Epithelial cell of prostate (primary cell): ENCODE data around the gene DOK4.
A peak's percentile ranks its signal among the peaks of the same experiment; 100 is the strongest.
"Not testable (repeated sequence)": the region's sequence is repeated elsewhere in the genome, so short reads cannot be mapped to it uniquely, and the experiment has no call there.

Experiments
- DNase-seq: peaks from one replicate; pipeline ENCODE4 v3.0.0-alpha.2; 2011; ENCODE audit warnings: low read depth, low spot score
- H3K27ac ChIP-seq: fragments of 450-650 bp; 2 replicates; pipeline ENCODE4 v1.5.1; 2017; ENCODE audit warnings: mild to moderate bottlenecking

Gene DOK4

DNA sequence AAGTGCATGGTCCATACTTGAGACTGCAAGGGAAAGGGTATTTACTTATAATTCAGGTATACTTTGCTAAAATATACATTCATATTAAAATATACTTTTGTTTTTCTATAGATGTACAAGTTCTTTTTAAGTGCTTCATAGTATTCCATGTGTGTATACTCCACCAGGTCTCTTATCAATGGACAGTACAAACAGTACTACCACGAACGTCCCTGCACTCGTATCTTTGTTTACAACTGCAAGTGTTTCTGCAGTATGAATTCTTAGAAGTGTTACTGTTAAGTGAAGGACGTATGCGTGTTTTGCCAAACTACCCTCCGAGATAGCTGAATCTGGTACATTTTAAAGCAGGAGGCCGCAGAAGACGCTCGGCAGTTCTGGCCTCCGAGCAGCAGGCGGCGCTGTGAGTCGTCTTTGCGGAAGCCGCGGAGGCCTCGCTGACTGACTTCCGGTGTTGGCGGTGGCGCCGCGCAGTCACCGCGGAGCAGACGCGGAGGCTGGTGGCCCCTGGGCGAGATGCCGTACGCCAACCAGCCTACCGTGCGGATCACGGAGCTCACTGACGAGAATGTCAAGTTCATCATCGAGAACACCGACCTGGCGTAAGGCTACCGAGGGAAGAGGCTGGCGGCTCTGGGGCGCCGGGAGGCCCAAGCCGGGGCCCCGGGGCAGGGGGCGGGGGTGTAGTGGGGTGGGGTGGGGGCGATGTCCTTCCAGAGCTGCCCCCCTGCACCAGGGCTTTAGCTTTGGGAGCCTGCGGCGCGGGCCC, 23.9 kb downstream of the DOK4 start, which contains the start of gene POLR2C:
Gene POLR2C (plus strand): TSS at position 471 of the 769 bp plus-strand sequence. CDS start 46 bp downstream, at position 517.
- peak; percentile 34 for DNase-seq
- H3K27ac ChIP-seq: peak within 1 kb of the TSS; percentile 17

DNA sequence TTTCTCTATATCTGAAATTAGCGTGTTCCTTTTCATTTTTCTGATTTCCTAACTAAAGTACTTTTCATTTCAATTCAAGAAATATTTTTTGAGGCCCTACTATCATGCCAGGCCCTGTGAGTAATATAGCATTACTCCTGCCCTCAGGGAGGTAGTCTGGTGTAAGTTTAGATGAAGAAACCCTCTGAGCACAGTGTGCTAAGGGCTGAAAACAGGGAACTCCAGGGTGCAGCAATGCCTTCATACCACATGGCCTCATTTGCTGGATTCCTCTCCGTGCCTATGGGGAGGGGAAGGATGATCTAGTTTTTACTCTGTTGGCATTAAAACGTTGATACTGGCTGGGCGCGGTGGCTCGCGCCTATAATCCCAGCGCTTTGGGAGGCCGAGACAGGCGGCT, 34.3 kb downstream of the DOK4 start:
- DNase-seq: no peak
- no peak overlapping the region for H3K27ac ChIP-seq

DNA sequence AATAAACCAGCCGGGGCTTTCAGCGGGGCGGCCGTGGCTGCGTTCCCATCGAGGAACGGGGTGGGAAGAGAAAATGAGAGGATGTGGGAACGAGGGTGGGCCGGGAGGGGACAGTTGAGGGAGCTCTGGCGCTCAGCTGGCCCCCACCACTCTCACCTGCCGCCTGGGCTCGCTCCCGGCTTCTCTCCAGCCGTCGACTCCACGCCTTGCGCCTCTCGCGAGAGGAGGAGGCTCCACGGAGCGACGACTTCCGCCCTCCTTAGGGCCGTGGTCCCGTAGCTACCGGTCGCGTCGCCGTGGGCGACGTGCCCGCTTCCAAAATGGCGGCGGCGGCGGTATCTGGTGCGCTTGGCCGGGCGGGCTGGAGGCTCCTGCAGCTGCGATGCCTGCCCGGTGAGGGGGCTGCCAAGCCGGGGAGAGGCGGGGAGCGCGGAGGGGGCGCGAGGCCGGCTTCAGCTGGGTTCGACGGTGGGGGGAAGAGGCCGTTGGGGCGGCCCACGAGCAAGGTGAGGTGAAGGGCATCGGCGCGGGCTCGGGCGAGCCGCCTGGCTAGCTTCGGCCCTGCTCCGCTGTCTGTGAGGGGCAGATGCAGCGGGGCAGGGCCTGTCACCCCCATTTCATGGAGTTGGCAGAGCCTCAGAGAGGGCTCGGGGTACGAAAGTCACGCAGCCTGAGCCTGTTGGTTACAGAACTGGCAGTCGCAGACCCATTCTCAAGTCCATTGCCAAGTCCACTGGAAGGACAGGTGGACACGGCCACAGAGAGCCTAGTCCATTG, 38.9 kb downstream of the DOK4 start, which contains the start of the genes CIAPIN1 and COQ9:
Gene CIAPIN1 (minus strand): TSS at position 200 of the 777 bp plus-strand sequence. CDS start 6,457 bp downstream, outside the sequence.
Gene COQ9 (plus strand): TSS at position 294 of the 777 bp plus-strand sequence. CDS start 27 bp downstream, at position 321.
- peak; percentile 72 for DNase-seq
- peak within 1 kb of the TSS; percentile 62 for H3K27ac ChIP-seq

DNA sequence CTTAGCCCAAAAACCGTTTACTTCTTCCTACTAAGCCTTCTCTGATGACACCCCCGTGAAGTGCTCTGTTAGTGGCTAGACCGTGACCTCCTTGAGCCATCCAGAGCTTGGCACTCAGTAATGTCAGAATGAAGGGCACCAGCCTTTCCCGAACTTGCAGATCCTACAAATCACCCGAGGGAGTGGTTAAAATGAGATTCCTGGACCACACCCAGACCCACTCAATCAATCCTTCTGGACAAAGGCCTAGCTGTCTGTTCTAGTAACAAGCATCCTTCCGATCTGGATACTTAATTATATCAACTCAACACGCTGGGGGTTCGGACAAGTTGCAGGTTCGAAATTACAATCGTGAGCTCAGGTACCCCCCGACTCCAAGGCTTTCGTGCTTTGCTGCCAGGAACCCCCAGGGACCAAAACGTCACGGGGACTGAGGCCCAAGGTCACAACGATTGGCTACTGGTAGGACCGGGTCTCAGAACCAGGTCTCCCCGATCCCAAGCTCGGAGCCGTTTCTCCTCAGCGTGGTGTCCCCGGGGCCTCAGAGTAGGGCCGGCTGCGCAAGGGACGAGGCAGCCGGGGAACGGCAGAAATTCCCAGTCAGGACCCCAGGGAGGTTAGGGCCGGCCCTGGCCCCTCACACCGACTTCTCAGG, 39.6 kb downstream of the DOK4 start:
- H3K27ac ChIP-seq: peak overlapping the region; percentile 62
- DNase-seq: no peak

DNA sequence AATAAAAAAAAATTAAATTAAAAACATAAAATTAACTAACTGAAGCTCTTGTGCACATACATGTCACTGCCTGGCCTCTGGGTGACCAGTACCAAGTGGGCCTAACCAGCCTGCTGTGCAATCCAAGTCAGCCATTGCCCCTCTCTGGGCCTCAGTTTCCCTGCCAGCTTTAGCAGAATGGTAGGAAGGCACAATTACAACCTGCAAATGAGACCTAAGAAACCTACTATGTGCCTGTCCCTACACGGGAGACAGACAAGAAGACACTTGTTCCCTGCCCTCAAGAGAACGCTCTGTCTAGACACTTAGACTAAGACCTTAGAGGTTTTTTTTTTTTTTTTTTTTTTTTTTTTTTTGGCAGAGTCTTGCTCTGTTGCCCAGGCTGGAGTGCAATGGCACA, 40.8 kb downstream of the DOK4 start:
- DNase-seq: no peak
- H3K27ac ChIP-seq: no peak overlapping the region

DNA sequence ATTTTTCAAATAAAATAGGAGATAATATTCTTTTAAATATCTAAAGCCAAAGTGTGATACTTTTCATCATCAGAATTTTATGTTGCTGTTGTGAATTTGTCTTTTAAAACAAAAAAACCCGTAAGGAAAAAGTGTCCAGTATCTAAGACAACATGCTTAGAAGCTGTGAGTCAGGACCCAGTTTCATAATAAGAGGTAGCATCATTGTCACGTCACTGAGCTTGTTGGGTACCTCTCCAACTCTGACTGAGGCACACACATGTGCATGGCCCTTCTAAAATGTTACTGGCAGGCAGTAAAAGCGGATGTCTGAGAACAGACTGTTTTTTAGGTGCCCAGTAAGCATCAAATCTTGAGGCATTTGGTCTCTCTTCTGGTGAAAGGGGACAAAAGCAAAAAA, 41.6 kb downstream of the DOK4 start:
- no peak overlapping the region for H3K27ac ChIP-seq
- no peak for DNase-seq

DNA sequence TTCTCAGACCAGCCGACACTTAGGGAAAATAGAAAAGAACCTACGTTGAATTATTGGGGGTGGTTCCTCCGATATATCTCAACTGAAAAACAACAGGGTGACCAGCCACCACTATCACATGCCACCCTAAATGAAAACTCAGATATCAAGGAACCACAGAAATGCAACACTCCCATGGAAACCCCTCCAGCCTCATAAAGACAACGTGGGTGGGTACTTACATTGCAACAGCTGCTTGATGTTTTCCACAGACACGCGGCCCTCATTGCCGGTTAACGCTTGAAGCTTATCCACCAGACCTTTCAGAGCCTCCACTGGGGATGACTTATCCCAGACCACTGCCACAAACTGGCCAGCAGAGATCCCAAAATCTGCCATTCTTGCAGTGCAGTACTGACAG, 45.7 kb downstream of the DOK4 start:
- not testable (repeated sequence) for DNase-seq

DNA sequence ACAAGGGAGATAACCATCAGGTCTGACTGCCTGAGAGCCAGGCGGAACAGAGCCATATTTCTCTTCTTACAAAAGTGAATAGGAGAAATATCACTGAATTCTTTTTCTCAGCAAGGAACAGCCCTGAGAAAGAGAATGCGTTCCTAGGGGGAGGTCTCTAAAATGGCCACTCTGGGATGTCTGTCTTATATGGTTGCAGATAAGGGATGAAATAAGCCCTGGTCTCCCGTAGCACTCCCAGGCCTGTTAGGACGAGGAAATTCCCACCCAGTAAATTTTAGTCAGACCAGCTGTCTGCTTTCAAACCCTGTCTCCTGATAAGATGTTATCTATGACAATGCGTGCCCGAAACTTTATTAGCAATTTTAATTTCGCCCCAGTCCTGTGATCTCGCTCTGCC, 46.3 kb downstream of the DOK4 start:
- not testable (repeated sequence) for DNase-seq, H3K27ac ChIP-seq

More for the DNA sequence above, 45.7 kb downstream of the DOK4 start:
- H3K27ac ChIP-seq: not testable (repeated sequence)

DNA sequence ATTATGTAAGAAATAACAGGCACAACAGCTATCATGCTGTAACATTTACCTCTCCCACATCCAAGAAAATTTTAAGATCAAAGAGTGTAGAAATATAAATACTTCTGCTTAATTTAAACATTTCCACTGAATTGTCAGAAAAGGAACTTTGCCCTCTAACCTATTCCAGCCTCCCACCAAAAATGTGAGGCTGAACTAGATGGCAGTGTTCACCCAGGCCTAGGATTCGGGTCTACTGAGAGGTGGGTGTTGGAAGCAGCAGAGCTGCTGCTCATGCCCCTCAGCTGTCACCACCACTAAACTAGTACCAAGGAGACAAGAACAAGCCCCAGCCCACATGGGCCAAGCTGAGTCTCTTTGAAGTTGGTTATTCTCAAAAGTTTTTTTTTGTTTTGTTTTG, 50.5 kb downstream of the DOK4 start:
- DNase-seq: no peak
- no peak overlapping the region for H3K27ac ChIP-seq

DNA sequence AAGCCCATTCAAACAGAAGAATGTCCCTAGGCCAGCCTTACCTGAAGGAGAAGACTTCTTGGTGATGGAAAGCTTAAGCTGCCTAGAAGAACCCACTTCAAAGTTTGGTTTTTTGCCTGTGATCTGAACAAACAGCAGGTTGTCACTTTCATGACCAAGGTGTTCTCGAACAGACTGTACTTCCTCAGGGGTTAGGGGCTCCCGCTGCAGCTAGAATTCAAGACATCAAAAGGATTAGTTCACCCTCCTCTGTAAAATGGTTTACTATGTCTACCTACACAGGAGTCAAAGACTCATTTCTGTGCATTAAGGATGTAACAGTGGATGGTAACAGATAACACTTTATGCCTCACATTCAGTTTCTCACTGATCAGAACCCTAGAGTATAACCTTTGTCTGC, 52.3 kb downstream of the DOK4 start:
- no peak overlapping the region for H3K27ac ChIP-seq
- no peak for DNase-seq

DNA sequence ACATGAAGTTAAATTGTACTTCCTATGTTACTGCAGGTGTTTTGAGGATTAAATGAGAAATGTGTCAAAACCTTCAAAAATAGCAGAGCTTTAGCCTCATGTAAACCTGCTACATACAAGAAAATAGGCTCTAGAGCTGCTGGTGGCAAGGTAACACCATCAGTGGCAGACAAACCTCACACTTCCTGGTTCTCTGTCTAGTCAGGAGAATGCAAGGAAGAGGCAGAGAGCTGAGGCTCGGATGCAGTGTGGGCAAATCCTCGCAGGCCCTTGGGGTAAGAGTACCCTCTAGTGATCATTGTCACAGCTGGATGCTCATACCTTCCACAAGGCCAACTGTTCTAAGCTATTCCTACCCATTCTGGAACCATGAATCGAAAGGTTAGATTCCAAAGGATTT, 53.3 kb downstream of the DOK4 start:
- no peak overlapping the region for H3K27ac ChIP-seq
- no peak for DNase-seq

DNA sequence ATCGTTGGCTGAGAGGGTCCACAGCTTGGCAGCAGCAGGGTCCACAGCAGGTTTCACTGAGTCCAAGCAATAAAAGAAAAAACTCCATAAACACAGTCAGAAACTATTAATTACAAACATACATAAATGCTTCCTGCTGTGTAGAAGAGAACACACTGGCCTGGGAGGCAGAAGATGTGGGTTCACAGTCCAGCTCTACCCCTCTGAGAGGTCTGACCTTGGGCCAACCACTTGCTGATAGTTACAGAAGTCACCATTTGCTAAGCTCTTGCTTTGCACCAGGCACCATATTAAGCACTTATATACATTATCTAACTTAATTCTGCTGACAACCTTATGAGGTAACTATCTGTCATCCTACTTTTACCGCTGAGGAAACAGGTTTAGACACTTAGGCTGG, 53.8 kb downstream of the DOK4 start:
- no peak for DNase-seq
- no peak overlapping the region for H3K27ac ChIP-seq

DNA sequence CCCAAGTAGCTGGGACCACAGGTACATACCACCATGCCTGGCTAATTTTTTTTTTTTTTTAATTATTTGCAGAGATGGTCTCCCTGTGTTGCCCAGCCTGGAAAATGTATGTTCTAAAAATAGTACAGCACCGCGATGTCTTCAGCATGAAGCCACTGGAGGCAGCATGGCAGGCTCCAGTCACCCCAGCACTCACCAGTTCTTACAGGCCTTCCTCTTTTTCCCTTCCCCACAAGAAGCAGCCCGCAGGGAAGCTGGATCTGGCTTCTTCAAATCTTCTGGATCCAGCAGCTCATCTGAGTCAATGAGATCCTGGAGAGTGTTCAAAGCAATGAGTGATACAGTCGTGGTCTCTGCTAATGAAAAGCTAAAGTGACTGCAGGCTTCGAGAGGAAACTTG, 55.3 kb downstream of the DOK4 start:
- H3K27ac ChIP-seq: no peak overlapping the region
- no peak for DNase-seq

DNA sequence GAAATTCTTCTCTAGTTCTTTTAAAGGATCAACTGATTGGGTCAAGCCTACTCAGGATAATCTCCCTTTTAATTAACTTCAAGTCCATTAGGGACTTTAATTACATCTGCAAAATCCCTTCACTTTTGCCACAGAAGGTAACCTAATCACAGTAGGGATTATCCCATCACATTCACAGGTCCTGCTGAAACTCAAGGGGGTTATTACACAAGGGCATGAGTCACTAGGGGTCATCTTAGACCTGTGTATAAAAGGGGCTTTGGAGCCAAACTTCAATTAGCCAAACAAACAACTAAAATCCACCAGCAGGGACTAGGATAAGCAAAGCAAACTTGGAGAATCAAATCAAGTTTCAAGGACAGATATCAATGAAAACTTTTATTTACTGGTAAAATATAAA, 58.5 kb downstream of the DOK4 start:
- DNase-seq: no peak
- no peak overlapping the region for H3K27ac ChIP-seq

DNA sequence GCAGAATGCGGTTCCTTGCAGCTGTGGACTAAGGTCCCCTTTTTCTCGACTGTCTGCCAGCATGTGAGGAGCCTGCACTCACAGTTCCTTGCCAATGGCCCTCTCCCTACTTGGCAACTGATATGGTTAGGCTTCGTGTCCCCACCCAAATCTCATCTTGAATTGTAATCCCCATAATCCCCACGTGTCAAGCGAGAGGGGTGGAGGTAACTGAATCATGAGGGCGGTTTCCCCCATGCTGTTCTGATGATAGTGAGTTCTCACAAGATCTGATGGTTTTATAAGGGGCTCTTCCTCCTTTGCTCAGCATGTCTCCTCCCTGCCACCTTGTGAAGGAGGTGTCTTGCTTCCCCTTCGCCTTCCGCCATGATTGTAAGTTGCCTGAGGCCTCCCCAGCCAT, 59.0 kb downstream of the DOK4 start:
- DNase-seq: no peak
- H3K27ac ChIP-seq: no peak overlapping the region

DNA sequence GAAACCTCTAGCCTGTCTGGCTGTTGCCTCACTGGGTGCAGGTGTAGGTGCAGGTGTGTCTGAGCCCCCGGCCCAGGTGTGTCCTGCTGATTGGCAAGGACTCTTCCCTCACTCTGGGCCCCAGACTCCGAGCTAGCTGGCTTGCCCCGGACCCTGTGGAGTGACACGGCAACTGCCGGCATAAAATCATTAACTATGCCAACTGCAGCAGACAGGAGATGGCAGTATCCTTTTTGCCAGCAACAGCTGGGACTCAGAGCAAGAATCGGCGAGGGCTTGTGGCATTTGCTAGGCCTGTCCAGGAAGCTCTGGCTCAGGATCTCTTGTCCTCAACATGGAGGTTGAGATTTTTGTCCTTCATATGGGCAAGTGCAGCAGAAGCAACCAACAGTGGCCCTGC, 59.9 kb downstream of the DOK4 start:
- H3K27ac ChIP-seq: no peak overlapping the region
- no peak for DNase-seq

DNA sequence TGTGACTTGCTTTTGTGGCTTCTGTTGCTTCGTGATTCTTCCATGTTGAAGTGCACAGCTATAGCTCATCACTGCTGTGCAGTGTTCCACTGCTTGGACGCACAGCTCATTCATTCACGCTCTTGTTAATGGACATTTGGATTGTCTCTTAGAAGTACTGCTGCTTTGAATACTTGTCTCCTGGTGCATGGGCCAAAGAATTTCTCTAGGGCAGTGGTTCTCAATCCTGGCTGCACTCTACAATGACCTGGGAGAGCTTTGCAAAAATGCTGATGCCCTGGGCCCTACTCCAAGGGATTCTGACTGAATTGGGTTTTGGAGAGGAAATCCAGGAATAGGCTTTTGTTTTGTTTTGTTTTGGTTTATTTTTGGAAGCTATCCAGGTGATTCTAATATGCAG, 61.7 kb downstream of the DOK4 start:
- no peak overlapping the region for H3K27ac ChIP-seq
- DNase-seq: no peak

DNA sequence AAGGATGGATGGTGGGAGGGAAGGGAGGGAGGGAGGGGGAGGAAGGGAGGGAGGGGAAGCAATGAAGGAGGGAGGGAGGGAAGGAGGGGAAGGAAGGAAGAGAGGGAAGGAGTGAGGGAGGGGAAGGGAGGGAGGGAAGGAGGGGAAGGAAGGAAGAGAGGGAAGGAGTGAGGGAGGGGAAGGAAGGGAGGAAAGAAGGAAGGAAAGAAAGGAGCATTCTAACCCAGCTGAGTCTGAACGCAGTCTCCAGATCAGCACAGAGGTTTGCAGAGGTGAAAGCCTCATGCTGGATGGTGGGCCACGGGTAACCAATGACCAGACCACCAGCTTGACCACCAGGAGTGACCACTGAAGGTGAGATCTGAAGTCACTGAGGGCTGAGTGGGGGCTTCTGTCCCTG, 63.1 kb downstream of the DOK4 start:
- DNase-seq: no peak
- H3K27ac ChIP-seq: no peak overlapping the region

DNA sequence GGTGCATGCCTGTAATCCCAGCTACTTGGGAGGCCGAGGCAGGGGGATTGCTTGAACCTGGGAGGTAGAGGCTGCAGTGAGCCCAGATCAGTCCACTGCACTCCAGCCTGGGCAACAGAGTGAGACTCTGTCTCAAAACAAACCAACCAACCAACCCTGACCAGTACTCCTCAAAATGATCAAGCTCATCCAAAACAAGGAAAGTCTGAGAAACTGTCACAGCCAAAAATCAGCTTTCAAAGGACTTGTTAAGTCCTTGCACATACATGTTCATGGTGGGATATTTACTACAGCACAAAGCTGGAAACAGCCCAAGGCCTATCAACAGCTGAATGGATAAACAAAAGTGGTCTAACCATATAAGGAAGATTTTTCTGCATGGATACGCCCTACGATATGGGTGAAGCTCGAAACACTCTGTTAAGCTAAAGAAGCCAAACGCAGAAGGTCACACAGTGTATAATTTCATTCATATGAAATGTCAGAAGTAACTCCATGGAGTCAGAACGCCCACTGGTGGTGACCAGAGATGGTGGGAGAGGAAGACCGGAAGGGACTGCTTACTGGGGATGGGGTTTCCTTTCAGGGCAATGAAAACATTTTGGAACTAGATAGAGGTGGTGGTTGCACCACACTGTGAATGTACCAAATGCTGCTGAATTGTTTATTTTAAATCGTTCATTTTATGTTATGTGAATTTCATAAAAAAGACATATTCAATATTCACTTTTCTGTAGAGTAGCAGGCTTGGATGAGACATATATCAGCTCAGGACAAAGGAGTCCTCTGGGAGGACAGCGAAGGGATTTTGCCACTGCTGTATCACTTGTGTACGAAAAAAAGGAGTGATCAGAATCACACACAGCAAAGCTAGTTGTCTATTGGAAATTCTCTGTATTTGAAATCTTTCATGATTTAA, 64.0 kb downstream of the DOK4 start:
- no peak overlapping the region for H3K27ac ChIP-seq
- no peak for DNase-seq
